ENCODE data around the gene TOB1. TPM values are rescaled to one million over a fixed set of nuclear protein-coding genes. Genes with fewer than 3 reads are reported as not detected.

Gene TOB1
- total RNA-seq, 1 donor from 2014 or later, result 77.3 TPM

DNA sequence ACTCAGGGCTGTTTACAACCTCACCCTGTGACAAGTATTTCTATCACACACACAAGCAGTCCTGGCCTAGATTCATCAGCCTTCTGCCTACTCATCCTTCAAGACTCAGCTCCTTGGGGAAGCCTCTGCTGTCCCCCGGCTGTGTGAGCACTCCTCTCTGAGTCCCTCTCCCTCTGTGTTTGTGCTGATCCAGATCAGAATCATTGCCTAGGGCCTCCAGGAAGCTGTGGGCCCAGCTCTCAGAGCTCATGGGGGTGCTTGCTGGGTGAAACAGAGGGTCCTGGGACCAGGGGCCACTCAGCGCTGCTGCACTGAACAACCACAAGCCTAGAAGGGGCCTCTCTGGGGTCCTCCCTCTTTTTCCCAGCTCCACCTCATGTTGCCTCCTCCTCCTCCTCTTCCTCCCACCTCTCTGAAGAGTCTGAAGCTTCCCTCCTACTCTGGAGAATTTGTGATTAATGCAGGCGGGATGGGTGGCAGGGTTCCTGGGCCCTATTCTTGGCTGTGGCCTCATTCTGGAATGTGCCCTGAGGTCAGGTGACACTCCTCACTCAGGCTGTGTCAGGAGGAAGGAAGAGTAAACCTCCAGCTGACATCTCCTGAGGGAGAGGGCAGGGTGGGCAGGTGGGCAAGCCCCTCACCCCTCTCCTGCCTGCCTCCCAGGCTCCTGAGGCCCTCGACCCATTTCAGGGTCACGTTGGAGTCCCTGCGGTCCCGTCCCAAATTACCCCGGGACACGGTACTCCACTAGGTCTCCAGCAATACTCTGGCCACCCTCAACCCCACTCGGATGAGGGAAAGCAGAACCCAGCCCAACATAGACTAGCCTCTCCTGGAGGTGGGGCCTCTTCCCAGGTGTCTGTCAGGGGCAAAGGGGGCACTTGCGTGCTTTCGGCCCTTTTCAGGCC is 20.7 kb downstream of the TOB1 start:
- DNase-seq, result peak; percentile 50

DNA sequence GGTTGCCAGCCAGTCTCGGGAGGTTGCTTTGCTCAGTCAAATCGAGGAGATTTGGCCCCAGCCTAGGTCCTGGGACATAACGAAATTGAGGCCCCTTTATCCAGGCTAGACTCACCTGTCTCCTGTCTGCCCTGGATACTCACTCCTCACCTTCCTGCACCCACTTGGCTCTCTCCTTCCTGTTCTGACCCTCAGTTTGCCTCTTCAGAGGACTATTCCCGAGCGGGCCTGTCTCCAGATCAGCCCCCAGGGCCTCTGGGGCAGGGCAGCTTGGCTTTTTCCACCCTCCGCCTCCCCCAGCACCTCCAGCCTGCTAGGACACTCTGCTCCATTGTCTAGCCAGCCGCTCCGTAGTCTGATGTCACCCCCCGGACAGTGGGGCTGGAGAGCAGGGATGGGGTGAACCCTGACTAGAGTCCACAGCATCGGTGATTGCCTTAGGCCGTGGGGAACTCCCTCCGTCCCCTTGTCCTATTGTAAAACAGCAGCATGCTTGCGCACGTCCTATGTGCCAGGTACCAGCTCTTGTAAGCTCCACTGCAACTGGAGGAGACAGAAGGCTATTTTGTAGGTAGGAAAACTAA is 21.9 kb downstream of the TOB1 start:
- no peak for DNase-seq

DNA sequence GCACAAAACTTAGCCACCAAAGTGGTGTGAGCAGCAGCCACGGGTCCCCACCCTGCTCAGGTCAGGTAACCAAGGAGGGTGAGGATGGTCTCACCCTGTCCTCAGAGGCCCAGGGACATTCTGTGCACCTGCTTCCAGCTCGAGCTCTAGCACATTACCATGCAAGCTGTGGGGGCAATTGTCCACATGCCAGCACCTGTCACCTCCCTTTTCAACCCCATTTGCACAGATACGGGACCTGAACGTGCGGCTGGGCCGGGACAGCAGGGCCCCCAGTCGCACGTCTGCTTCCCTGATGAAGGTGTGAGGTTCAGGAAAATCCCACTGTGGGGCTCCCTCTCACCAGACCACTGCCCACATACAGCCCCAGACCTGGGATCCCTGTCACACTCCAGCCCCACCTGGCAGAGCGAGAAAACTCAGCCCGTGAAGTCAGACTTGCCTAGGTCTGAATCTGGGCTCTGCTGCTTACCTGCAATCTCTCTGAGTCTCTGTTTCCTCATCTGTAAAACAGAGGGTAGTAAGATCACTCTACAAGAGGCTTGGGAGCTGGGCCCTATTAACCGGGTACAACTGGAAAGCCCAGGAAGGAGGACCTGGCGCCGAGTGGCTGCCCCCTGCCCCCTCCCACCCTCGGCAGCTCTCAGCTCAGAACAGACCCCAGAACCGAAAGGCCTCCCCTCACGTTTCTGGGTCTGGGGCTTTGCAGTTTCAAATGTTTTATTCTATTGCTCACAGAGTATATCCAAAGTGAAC is 22.8 kb downstream of the TOB1 start:
- DNase-seq, result no peak

DNA sequence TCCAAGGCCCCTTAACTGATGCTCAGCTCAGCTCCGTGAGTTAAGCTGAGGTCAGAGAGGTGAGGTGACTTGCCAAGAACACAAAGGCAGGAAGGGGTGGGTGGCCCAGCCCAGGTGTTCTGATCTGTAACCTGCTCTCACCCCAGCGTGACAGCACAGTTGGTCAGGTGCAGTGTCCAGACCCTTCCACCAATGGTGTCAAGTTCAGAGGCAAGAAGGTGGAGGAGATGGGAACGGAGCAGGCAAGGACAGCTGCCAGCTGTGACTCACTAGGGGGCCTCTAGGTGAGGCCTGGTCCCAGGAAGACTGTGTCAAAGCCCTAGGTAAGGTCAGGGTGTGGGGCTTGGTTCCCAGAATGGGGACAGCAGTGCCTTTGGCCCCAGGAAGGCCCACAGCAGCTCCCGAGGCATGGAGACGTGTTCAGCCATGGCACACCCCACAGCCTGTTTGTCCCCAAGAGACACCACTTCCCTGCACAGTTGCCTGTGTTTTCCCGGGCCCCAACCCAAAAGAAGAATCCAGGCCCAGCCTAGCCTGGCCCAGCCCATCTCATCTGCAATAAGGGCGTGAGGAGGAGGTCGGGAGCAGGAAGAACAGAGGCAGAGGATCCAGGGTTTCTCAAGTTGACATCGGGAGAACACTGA is 23.5 kb downstream of the TOB1 start:
- DNase-seq, result no peak

DNA sequence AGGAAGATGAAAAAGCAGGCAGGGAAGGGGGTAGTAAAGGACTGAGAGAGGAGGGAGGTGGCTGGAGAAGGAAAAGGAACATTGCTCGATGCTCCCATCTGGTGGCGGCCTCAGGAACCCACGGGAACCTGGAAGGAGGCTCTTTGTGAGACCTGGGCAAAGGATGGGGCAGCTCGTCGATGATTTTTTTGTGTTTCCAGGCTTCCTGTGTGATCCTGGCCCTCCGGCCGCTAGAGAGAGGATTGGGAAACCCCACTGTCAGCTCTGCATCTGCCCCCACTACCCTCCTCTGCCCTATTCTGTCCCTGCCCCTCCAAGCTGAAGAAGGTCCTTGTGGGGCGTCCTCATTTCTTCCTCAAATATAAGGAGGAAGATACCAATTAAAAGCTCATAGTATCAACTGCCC is 24.2 kb downstream of the TOB1 start:
- DNase-seq, result peak; percentile 90

DNA sequence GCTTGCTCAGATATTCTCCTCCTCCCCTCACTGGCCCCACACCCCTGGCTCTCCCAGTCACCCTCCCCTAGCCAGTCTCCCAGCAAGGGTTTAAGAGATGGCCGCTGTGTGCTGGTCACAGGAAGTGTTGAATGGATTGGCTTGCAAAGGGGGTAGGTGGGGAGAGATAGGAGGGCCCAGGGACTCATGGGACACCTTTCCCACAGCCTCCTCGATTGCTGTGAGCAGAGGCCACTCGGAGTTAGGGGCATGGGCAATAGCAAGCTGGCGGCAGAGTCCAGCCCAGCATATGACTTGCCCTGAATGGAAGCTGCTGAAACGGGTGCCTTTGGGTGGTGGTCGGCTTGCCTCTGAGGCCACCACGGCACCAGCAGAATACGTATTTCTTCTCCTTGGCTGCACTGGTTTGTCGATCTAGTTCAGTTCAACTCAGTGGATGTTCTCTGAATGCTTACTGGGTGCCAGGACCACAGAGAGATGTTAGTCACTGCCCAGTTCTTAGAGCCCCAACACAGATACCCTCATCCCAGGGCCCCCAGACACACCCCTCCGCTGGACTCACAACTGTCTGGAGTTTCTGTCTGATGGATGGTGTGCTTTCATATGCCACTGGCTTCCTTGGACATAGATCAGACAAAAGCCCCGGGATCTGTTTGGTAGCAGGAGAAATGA is 24.7 kb downstream of the TOB1 start:
- DNase-seq, result no peak

DNA sequence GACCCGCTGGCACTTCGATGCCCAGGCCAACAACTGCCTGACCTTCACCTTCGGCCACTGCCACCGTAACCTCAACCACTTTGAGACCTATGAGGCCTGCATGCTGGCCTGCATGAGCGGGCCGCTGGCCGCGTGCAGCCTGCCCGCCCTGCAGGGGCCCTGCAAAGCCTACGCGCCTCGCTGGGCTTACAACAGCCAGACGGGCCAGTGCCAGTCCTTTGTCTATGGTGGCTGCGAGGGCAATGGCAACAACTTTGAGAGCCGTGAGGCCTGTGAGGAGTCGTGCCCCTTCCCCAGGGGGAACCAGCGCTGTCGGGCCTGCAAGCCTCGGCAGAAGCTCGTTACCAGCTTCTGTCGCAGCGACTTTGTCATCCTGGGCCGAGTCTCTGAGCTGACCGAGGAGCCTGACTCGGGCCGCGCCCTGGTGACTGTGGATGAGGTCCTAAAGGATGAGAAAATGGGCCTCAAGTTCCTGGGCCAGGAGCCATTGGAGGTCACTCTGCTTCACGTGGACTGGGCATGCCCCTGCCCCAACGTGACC is 25.8 kb downstream of the TOB1 start:
- no peak for DNase-seq

DNA sequence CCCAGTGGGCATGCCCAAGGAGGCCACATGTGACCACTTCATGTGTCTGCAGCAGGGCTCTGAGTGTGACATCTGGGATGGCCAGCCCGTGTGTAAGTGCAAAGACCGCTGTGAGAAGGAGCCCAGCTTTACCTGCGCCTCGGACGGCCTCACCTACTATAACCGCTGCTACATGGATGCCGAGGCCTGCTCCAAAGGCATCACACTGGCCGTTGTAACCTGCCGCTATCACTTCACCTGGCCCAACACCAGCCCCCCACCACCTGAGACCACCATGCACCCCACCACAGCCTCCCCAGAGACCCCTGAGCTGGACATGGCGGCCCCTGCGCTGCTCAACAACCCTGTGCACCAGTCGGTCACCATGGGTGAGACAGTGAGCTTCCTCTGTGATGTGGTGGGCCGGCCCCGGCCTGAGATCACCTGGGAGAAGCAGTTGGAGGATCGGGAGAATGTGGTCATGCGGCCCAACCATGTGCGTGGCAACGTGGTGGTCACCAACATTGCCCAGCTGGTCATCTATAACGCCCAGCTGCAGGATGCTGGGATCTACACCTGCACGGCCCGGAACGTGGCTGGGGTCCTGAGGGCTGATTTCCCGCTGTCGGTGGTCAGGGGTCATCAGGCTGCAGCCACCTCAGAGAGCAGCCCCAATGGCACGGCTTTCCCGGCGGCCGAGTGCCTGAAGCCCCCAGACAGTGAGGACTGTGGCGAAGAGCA is 26.4 kb downstream of the TOB1 start:
- DNase-seq, result no peak

DNA sequence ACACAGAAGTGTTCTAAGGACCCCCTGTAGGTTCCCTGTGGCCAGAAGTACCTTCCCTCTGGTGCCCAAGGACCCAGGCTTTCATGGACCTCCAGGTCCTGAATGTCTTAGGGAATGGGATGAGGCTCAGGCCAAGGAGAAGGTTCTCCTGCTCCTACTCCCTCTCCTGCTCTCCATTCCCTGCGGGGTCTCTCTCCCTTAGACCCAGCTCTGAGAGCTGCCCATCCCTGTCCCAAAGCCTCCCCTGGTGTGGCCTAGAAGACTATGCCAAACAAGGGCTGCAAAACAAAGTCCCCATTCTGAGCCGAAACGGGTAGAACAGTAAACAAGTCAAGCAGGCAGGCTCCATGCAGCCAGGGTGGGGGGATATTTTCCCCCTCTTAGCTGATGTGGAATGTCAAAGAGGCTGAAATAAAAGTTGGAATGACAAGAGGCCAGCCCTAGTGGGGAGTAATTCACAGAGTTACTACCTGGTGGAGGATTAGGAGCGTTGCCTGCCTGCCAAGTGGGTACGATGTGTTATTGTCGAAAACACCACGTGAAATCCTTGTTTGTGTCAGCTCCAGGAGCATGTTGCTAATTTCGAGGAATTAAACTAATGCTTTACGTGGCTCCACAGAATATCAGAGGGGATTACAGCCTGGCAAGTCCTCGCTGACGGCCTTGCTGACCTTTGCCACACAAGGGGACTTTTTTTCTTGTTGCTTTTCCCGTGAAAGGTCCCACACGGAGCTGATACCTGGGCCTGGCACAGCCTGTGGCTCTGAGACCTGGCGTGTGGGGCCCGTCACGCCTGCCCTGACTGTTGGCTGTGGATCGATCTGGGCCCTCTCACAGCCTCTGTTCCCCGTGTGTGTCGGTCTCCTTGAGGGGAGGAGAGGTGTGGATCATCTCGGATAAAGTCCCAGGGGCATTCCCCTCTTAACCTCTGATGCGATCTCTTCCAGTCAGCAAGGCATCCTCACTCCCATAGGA is 27.9 kb downstream of the TOB1 start:
- no peak for DNase-seq

DNA sequence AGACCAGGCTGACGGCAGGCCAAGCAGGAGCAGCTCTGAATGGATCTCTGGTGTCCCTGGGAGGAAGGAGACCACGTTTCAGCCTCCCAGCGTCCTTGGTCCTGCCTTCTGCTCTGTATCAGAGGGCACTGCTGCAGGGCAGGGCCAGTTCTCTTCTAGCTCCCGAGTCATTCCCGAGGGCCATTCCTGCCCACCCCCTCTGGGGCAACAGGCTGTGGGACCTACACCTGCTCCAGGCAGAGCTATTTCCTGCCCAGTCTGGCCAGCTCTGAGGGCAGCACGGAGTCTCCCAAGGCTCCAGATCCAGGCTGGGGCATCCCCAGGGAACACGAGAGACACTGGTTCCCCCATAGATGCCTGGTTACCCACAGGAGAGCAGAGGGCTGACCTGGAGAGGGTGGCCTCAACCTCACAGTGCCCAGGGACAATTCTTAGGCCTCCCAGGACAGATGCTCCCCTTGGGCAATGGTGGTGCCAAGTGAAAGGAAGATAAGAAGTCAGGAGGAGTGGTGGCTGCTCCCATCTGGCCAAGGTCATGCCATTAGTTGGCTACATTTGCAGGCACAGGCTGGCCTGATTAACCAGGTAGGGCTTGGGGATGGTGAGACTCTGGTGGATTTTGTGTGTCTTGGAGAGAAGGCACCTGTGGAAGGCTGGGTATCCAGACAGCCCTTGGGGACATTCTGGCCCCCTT is 28.7 kb downstream of the TOB1 start:
- no peak for DNase-seq

DNA sequence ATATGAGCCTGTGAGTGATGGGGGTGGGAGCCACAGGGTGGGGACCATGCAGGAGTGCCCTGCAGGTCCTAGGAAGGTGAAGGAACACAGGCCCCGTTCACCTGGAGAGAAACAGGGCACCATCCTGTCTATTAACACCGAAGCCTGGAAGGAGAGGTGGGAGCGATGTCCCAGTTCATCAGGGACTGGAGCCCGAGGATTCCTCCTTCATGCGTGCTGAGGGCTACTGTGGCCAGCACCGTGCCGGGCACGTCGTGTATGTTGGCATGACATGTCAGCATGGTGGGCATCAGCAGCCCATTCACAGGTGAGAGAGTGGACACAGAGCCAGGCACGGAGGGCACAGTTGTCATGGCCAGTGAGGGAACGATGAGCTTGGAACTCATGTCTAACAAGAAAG is 29.3 kb downstream of the TOB1 start:
- DNase-seq, result no peak

DNA sequence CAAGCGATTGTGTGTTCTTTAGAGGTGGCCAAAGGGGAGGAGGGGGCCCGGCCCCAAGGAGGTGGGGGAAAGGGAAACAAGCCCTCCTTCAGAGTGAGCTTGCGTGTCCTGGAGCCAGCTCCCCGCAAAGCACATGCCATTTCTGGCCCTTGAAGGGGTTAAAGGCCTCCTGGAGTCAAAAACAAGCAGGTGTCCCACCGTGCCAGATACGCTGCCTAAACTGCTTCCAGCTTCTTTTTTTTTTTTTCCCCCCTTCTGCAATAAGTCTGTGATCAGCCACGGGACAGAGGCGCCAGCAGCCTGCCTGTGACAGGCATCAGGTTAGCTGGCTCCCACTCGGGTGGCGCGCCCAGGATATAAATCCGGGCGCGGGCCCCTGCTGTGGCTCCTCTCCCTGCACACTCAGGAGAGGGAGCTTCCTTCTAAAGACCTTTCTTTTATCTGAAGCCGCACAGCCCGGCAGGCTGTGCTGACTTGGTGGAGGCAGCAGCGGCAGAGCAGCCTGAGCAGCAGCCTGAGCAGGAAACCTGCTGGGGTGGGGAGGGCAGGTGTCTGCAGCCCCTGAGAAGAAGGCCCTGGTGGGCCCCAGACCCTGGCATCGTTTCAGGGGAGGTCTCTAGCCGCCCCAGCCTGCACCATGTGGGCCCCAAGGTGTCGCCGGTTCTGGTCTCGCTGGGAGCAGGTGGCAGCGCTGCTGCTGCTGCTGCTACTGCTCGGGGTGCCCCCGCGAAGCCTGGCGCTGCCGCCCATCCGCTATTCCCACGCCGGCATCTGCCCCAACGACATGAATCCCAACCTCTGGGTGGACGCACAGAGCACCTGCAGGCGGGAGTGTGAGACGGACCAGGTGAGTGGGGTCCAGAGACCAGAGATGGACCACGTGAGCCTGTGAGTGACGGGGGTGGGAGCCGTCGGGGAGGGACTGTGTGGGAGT is 30.6 kb downstream of the TOB1 start, which contains the start of gene WFIKKN2:
Gene WFIKKN2 (plus strand): TSS at position 286 of the 934 bp plus-strand sequence. CDS start 352 bp downstream, at position 638.
- peak; percentile 37 for DNase-seq

DNA sequence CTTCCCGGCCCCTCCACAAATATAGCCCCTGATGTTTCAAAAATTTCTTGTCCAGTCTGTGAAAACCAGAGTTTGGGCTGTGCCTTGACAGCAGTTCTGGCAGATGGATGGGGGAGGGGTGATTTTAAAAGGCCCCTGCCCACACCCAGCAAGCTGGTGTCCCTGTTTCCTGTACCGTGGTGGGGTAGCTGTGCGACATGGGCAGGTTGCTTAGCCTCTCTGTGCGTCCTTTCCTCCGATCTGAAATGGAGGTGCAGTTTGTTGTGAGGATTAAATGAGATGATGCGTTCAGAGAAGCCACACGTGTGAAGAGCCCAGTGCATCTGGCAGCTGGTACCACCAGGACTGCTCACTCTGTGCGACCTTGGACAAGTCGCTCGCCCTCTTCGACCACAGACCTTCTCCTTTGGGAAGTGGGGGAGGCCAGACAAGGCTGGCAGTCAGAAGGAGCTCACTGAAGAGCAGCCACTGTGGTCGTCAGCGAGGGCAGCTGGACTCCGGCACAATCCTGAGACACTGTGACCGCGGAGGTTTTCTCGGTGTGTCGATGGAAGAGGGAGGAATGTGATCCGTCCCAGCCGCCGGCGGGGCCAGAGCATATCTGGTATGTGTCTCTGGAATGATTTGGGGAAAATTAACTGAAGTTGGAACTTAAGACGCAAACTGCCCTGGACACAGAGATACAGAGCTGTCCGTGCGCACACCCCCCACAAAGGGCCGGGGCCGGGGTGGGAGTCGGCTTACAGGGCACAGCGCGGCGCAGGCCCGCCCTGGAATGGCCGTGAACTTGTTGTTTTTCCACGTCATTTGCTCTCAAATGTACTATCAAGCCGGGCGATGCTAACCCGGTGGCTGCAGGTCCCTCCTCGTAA is 31.5 kb downstream of the TOB1 start:
- peak; percentile 62 for DNase-seq

DNA sequence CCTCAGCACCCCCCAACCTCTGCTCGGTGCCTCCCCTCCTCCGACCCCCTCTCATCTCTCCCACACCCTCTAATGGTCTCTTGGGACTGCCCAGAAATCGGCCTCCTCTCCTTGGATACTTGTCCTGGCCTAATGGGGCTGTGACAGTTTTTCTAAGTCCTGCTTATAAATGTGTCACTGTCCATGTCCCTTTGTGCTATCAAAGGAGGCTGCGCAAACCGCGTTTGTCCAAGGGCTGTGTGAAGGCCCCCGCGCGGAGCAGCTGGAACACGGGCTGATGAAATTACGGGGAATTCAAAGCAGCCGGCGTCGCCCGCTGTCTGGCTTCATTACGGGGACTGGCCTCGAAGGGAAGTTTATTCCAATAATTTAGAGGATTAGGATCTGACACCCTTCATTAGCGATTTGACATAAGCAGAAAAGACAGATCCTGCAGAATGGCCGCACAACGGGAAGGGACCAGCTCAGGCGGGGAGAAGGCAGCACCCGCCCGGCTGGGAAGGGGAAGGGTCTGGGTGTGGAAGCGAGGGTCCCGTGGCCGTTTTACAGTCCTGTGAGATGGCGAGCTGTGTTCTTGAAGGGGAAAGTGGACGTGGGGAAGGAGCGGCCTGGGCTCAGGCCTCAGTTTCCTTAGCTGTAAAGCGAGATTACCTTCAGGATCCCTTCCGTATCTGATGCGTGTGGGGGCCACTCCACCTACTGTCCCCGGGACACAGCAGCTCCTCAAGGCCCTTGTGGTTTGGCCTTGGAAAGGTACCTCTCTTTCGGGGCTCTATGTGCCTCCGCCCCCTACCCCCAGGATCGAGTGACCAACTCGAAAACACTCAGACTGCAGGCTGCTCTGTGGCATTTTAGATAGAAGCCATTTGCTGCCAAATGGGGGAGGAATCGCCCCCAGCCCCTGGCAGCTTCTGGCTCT is 32.4 kb downstream of the TOB1 start:
- DNase-seq, result peak; percentile 76

DNA sequence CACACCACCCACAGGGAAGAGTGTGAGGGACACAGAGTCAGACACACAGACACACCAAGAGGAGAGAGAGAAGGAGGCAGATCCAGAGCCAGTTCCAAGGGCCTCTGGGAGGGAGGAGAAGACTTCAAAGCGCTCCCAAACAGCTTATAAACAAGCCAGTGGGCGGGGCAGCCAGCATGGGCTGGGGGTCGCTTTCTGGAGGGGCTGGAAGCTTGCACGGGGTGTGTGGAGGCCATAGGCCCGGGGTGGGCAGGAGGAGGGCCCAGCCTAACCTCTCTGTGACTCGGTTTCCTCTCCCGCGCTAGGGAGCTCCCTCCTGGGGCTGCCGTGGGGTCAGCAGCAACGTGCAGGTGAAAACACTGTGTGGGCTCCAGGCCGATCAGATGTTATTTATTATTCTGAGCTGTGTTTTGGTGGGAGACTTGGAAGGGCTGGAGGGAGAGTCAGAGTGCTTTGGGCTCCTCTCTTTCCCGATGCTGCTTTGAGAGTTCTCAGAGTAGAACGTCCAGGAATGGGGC is 33.2 kb downstream of the TOB1 start:
- peak; percentile 81 for DNase-seq

Data from tongue (tissue), 2 donors.